HG03558 (cell line): ENCODE measurements around the gene PDK2.

Experiments
- ATAC-seq: cut with Tn5 transposase; IDR thresholded peaks from one replicate; pipeline ENCODE4 v1.9.1; 2021; ENCODE audit warnings: moderate number of reproducible peaks; ENCODE audit not compliant: unreplicated experiment; ENCODE audit errors: extremely low read depth

Gene PDK2

GRCh38 chr17:50112694-50113093, 17.5 kb downstream of the PDK2 start:
- ATAC-seq: no peak

GRCh38 chr17:50113624-50114320, 18.6 kb downstream of the PDK2 start:
- ATAC-seq: no peak

GRCh38 chr17:50114401-50114800, 19.2 kb downstream of the PDK2 start:
- ATAC-seq: no peak

- no peak for ATAC-seq
Measured at GRCh38 chr17:50114849-50115357, 19.8 kb downstream of the PDK2 start.

- ATAC-seq: no peak
Measured at GRCh38 chr17:50115756-50116155, 20.6 kb downstream of the PDK2 start.

GRCh38 chr17:50117202-50118051, 22.3 kb downstream of the PDK2 start:
- no peak for ATAC-seq

- no peak for ATAC-seq
Measured at GRCh38 chr17:50118076-50118827, 23.1 kb downstream of the PDK2 start.

GRCh38 chr17:50118828-50119218, 23.7 kb downstream of the PDK2 start:
- no peak for ATAC-seq

- ATAC-seq: no peak
Measured at GRCh38 chr17:50120475-50121253, 25.5 kb downstream of the PDK2 start.

GRCh38 chr17:50122945-50123344, 27.8 kb downstream of the PDK2 start:
- no peak for ATAC-seq

- no peak for ATAC-seq
Measured at GRCh38 chr17:50123649-50124349, 28.6 kb downstream of the PDK2 start.

GRCh38 chr17:50125420-50125997, 30.4 kb downstream of the PDK2 start:
- no peak for ATAC-seq

- no peak for ATAC-seq
Measured at GRCh38 chr17:50127697-50128361, 32.7 kb downstream of the PDK2 start.

GRCh38 chr17:50128441-50129352, 33.5 kb downstream of the PDK2 start:
- ATAC-seq: no peak

- ATAC-seq: no peak
Measured at GRCh38 chr17:50129353-50129727, 34.2 kb downstream of the PDK2 start.

- ATAC-seq: no peak
Measured at GRCh38 chr17:50129728-50130558, 34.8 kb downstream of the PDK2 start, which contains the start of gene SAMD14. Gene SAMD14 (minus strand): TSS chr17:50130160. CDS start chr17:50124959, 5,201 bp downstream.
